Mammary epithelial cell (primary cell): ENCODE data around the gene RBM33.

Source experiments
- EZH2 ChIP-seq: IDR thresholded peaks from 2 replicates; pipeline ENCODE4 v1.6.1; 2012; ENCODE audit warnings: low read length, inconsistent platforms, borderline replicate concordance
- TF ChIP-seq, protein P1 (sequence below), 2 donors: IDR thresholded peaks in 1 of 2; conservative IDR thresholded peaks in 1 of 2; 2 replicates each; pipeline ENCODE4 v1.5.1; 2011 to 2012; ENCODE audit warnings: inconsistent platforms in 2 of 2, low read length in 2 of 2, mild to moderate bottlenecking in 2 of 2, control low read depth in 1 of 2, low read depth in 1 of 2; ENCODE audit not compliant: insufficient read depth in 1 of 2; ENCODE audit errors: extremely low read depth in 1 of 2

DNA sequence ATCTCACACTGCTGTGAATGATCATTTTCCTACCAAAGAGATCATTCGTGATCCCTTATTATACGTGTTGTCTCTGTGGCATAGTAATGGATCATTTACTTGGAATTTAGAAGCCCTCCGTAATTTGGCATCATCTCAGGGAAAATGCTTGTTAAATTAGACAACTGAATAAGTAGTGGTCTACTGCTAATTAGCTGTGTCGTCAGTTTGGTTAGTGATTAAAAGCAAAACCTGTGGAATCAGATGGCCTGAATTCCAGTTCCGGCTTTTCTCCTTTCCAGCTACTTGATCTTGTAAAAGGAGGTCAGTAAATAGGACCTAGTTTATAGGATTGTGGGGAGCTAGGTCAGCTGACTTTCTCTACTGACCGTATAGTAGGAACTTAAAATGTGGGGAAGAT is 65.6 kb downstream of the RBM33 start:
- TF ChIP-seq, protein P1, sequence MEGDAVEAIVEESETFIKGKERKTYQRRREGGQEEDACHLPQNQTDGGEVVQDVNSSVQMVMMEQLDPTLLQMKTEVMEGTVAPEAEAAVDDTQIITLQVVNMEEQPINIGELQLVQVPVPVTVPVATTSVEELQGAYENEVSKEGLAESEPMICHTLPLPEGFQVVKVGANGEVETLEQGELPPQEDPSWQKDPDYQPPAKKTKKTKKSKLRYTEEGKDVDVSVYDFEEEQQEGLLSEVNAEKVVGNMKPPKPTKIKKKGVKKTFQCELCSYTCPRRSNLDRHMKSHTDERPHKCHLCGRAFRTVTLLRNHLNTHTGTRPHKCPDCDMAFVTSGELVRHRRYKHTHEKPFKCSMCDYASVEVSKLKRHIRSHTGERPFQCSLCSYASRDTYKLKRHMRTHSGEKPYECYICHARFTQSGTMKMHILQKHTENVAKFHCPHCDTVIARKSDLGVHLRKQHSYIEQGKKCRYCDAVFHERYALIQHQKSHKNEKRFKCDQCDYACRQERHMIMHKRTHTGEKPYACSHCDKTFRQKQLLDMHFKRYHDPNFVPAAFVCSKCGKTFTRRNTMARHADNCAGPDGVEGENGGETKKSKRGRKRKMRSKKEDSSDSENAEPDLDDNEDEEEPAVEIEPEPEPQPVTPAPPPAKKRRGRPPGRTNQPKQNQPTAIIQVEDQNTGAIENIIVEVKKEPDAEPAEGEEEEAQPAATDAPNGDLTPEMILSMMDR (conservative IDR thresholded peaks at IDR 0.05 in 1 of 2, IDR thresholded peaks at IDR 0.05 in 1 of 2; ENCODE audit: extremely low read depth in 1 of 2, insufficient read depth in 1 of 2, low read depth in 1 of 2, low read length in 2 of 2), result no peak
- TF ChIP-seq EZH2, result no peak
